Skin of body (tissue), 3 donors: Measurements from ENCODE around the gene SEC23A. TPM values are rescaled to one million over a fixed set of nuclear protein-coding genes. Genes with fewer than 3 reads are reported as not detected.

Source experiments
- DNase-seq: peaks from one replicate; lab custom pipeline; 2025; lab: John Stamatoyannopoulos, UW
- small RNA-seq: library from RNA; depleted of rRNA; stranded (forward); fragments of <200 nt; gene quantifications from one replicate; pipeline ENCODE3, GENCODE V24; 2014; ENCODE audit warnings: low replicate concordance
- total RNA-seq: library from RNA; depleted of rRNA; stranded (reverse); fragments of >200 nt; gene quantifications from one replicate; pipeline ENCODE4 v1.2.3, GENCODE V29; 2014

SEC23A gene
- total RNA-seq, 1 donor from 2014 or later: 103 TPM

DNA sequence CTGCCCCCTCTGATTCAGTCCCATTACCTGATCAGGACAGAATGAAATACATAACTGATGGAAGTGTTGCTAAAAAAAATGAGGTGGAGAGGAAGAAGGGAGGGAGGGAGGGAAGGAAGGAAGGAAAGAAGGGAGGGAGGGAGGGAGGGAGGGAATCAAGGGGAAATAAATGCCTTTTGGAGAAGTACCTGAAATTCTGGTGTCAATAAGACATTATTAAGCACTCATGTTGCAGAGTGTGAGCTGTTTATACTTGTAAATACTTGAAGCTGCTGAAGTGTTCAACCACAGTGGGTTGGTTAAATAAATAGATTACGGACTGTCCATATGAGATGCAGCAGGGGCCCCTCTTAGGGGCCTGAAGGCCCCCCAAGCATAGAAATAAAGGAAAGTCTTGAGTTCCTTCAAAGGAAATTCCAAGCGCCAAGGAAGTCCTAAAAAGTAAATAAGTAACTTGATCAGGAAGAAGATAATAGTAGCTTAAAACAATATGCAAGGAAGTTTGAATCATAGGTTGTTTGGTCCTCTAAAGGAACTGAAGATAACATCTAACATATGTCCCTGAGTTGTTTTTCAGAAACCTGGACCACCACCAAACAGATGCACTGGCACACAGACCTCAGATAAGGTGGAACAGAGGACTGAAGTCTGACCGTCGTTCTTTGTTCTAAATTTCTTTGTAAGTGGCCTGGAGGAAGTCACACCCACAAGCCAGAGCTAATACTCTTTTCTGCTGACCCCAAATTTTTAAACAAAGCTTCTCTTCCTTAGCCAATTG lies 110.8 kb downstream of the SEC23A start:
- DNase-seq: no peak

GRCh38 chr14:38991299-38991698 lies 111.7 kb downstream of the SEC23A start:
- DNase-seq: no peak

DNA sequence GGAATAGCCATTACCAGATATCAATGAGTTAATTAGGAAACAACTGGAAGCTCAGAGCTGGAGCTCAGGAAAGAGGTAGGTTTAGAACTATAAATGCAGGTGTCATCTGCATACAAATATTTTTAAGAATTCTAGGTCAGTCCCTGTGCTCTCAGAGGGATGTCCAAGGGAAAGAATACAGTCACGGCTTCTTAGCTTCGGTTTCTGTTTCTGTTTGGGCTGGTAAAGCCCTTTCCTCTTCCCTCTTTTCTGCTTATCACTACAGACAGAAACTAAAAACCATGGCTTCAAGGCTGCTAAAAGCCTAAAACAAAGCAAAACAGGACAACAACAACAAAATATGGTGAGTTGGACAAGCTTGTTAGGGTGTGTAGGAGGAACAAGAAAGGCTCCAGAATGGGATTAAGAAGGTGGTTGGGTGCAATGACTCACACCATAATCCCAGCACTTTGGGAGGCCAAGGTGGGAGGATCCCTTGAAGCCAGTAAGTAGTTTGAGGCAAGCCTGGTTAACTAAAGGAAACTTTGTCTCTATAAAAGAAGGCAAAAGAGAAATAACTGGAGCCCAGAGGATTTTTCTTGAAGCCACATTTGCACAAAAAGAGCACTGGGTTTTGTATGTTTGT lies 113.0 kb downstream of the SEC23A start:
- no peak for DNase-seq

- no peak for DNase-seq
Observed at GRCh38 chr14:38987781-38988180, 115.3 kb downstream of the SEC23A start.

- DNase-seq: no peak
Observed at GRCh38 chr14:38982837-38983236, 120.2 kb downstream of the SEC23A start.

DNA sequence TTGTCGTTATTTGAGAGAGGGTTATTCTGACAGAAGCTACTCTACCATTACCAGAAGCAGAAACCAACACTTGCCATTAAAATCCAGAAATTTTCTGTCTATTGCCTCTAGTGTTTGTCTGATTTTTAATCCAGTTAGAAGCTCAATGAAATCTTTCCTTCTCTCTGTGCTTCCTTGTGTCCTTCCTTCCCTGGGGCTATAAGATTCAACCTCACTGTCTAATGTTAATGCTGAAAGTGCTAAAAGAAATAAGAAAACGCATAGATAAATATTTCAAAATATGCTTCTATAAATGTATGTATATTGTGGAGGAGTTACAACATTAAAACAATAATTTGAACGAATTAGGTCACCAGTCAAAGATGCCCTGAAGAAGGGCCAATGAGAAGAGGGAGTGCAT lies 120.8 kb downstream of the SEC23A start:
- no peak for DNase-seq

Small RNA genes lying within 50 kb of the gene (small RNA-seq; reads per million reads assigned to genes)
- gene AL109628.1 (not detected), gene RF00019 (not detected)

Other genes with a start within 250 kb of the SEC23A start
- gene GEMIN2, start 11.1 kb upstream of the SEC23A start, total RNA-seq: 33.9 TPM
- gene TRAPPC6B, start 67.1 kb upstream of the SEC23A start, total RNA-seq: 30.8 TPM
- 38.3 TPM for gene PNN, start 72.0 kb upstream of the SEC23A start, total RNA-seq
- gene MIA2, start 130.7 kb upstream of the SEC23A start, total RNA-seq: 19.9 TPM